HCT116 (cell line): Measurements from ENCODE around the gene KIF1A. TPM values are rescaled to one million over a fixed set of nuclear protein-coding genes. Genes with fewer than 3 reads are reported as not detected.

Experiments
- ATAC-seq: fragments of 200-7000 bp; cut with Tn5 transposase; 2 replicates; pipeline ENCODE4 v1.9.1; 2020; ENCODE audit warnings: mild to moderate bottlenecking, moderate library complexity
- BruUV-seq: library from RNA; stranded (reverse); fragments of 400-500 nt; replicated peaks from 2 replicates; lab custom pipeline; 2021; lab: Mats Ljungman, UMichigan
- CTCF ChIA-PET: fragments of 300-600 bp; sonication (Branson Sonifier 250); formaldehyde crosslinking; loops from one replicate; lab custom pipeline; 2021; ENCODE audit warnings: antibody characterized with exemption; lab: Charles Lee
- POLR2A ChIA-PET: fragments of 300-600, 350-600 bp; sonication (Branson Sonifier 250); formaldehyde crosslinking; loops from one replicate; lab custom pipeline; 2021; ENCODE audit warnings: antibody characterized with exemption; lab: Charles Lee
- RAD21 ChIA-PET, 2 experiments: fragments of 300-600 bp; sonication (Branson Sonifier 250); formaldehyde crosslinking; loops; one replicate each; lab custom pipeline; 2023; ENCODE audit warnings: low total read pairs in 2 of 2; ENCODE audit not compliant: uncharacterized antibody in 2 of 2, unreplicated experiment in 2 of 2, low non-redundant PET in 1 of 2; lab: Charles Lee
- DNase-seq: peaks from one replicate; pipeline ENCODE4 v3.0.0-alpha.2; 2010; ENCODE audit warnings: low read depth, low spot score
- H2AFZ ChIP-seq: fragments of 200-600 bp; shearing (Covaris generic), sonication (generic); 2 replicates; pipeline ENCODE4 v1.6.1; 2017; ENCODE audit warnings: low read depth, mixed run types, mixed read lengths, antibody characterized with exemption, low read length; ENCODE audit not compliant: poor library complexity, severe bottlenecking
- H3K27ac ChIP-seq: 2 replicates; pipeline ENCODE4 v1.5.1; 2012; ENCODE audit warnings: low read depth, low read length
- H3K27me3 ChIP-seq: fragments of 200-600 bp; sonication (generic); 2 replicates; pipeline ENCODE4 v1.6.1; 2016; ENCODE audit warnings: mixed run types, low read length, mixed read lengths; ENCODE audit not compliant: insufficient read depth
- H3K36me3 ChIP-seq, 2 experiments: fragments of 200-500 bp in 1 of 2; fragments of 200-600 bp in 1 of 2; sonication (Bioruptor generic) in 1 of 2; sonication (generic) in 1 of 2; 2 replicates each; pipeline versions ENCODE4 v1.5.1 to v1.6.1; 2014 to 2016; ENCODE audit warnings: low read length in 2 of 2, inconsistent platforms in 1 of 2, mixed read lengths in 1 of 2, mixed run types in 1 of 2; ENCODE audit not compliant: insufficient read depth in 2 of 2, control insufficient read depth in 1 of 2
- H3K4me1 ChIP-seq, 2 experiments: fragments of 200-600 bp in 1 of 2; sonication (generic) in 1 of 2; 2 replicates each; pipeline versions ENCODE4 v1.5.1 to v1.6.1; 2012 to 2017; ENCODE audit warnings: low read length in 2 of 2, inconsistent platforms in 1 of 2, mild to moderate bottlenecking in 1 of 2, mixed read lengths in 1 of 2, mixed run types in 1 of 2, moderate library complexity in 1 of 2; ENCODE audit not compliant: insufficient read depth in 2 of 2, control insufficient read depth in 1 of 2
- H3K4me2 ChIP-seq: fragments of 200-600 bp; sonication (generic); 2 replicates; pipeline ENCODE4 v1.6.1; 2017; ENCODE audit warnings: mixed run types, low read length, mixed read lengths
- H3K4me3 ChIP-seq, 2 experiments: fragments of 200-600 bp in 1 of 2; sonication (generic) in 1 of 2; replicated peaks in 1 of 2; 2 replicates each; pipeline ENCODE4 v1.5.1; 2011 to 2016; ENCODE audit warnings: low read length in 2 of 2, control low read depth in 1 of 2, low read depth in 1 of 2, mild to moderate bottlenecking in 1 of 2, mixed read lengths in 1 of 2, mixed run types in 1 of 2
- H3K79me2 ChIP-seq: fragments of 200-600 bp; sonication (generic); 2 replicates; pipeline ENCODE4 v1.6.1; 2017; ENCODE audit warnings: mild to moderate bottlenecking, mixed run types, low read length, moderate library complexity, mixed read lengths; ENCODE audit not compliant: insufficient read depth
- H3K9ac ChIP-seq: fragments of 200-600 bp; sonication (generic); 2 replicates; pipeline ENCODE4 v1.6.1; 2016; ENCODE audit warnings: low read length, mixed read lengths
- H3K9me2 ChIP-seq: fragments of 200-600 bp; sonication (generic), shearing (Covaris generic); 2 replicates; pipeline ENCODE4 v1.6.1; 2017; ENCODE audit warnings: mixed run types, mild to moderate bottlenecking, moderate library complexity; ENCODE audit not compliant: insufficient read depth
- H3K9me3 ChIP-seq, 2 experiments: fragments of 200-500 bp in 1 of 2; fragments of 200-600 bp in 1 of 2; sonication (Bioruptor generic) in 1 of 2; sonication (generic) in 1 of 2; 2 replicates each; pipeline ENCODE4 v1.6.1; 2014 to 2017; ENCODE audit warnings: low read length in 2 of 2, mixed read lengths in 2 of 2, inconsistent platforms in 1 of 2, low read depth in 1 of 2, mild to moderate bottlenecking in 1 of 2, mixed run types in 1 of 2, moderate library complexity in 1 of 2; ENCODE audit not compliant: control insufficient read depth in 1 of 2, insufficient read depth in 1 of 2
- H4K20me1 ChIP-seq: fragments of 200-600 bp; sonication (generic), shearing (Covaris generic); 2 replicates; pipeline ENCODE4 v1.6.1; 2017; ENCODE audit warnings: mixed run types, mild to moderate bottlenecking, moderate library complexity; ENCODE audit not compliant: insufficient read depth
- ELF1 ChIP-seq: IDR thresholded peaks from 2 replicates; pipeline ENCODE4 v1.6.1; 2012; ENCODE audit warnings: low read depth, borderline replicate concordance
- FOSL1 ChIP-seq: IDR thresholded peaks from 2 replicates; pipeline ENCODE4 v1.6.1; 2012; ENCODE audit warnings: low read depth
- JUND ChIP-seq: IDR thresholded peaks from 2 replicates; pipeline ENCODE4 v1.6.1; 2012
- POLR2A ChIP-seq: IDR thresholded peaks from 2 replicates; pipeline ENCODE4 v1.7.0; 2011; ENCODE audit warnings: borderline replicate concordance; ENCODE audit not compliant: insufficient read depth, insufficient read length; ENCODE audit errors: extremely low read depth
- POLR2AphosphoS5 ChIP-seq: IDR thresholded peaks from 2 replicates; pipeline ENCODE4 v1.6.1; 2011; ENCODE audit warnings: mild to moderate bottlenecking, low read depth, low read length, moderate library complexity
- ZNF274 ChIP-seq: fragments of 200-500 bp; sonication (Bioruptor generic); IDR thresholded peaks from 2 replicates; pipeline ENCODE4 v1.6.1; 2014; ENCODE audit warnings: mild to moderate bottlenecking, low read depth, low read length, inconsistent platforms
- intact Hi-C: fragments of 100-400 bp; cut with micrococcal nuclease; formaldehyde crosslinking; loops from 2 replicates; pipeline ENCODE4 v1.10.0; 2022
- total RNA-seq: library from RNA; stranded (reverse); gene quantifications from one replicate; pipeline ENCODE4 v1.2.1, GENCODE V29; 2021; ENCODE audit not compliant: unreplicated experiment
- TF ChIP-seq, protein P1 (sequence below), 3 experiments: fragments of 200-600 bp in 1 of 3; sonication (generic) in 1 of 3; IDR thresholded peaks in 2 of 3; conservative IDR thresholded peaks in 1 of 3; 2 replicates each; pipeline ENCODE4 v1.5.1; 2012 to 2017; ENCODE audit warnings: low read depth in 2 of 3, low read length in 2 of 3, antibody characterized with exemption in 1 of 3, borderline replicate concordance in 1 of 3, control low read depth in 1 of 3, mild to moderate bottlenecking in 1 of 3, mixed read lengths in 1 of 3, mixed run types in 1 of 3, moderate library complexity in 1 of 3; ENCODE audit not compliant: insufficient read depth in 1 of 3

Gene KIF1A
- total RNA-seq, 1 experiment from 2014 or later = 0.27 TPM

DNA sequence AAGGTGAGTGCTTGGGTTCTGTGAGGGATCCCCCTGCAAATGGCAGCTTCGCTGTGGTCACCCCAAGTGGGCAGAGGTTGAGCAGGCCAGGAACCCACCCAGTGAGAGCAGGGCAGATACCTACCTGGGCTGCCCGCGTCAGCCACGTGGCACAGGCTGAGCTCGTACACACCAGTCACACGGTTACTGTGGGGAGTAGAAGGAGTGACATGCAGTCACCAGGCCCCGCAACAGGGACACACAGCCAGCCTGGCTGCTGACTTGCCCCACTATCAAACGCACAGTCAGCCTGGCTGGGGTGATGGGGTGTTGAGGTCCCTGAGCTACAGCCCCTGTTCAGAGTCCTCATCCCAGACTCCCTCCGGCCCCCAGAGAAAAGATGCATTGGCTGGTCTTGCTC is 96.2 kb downstream of the KIF1A start:
- ATAC-seq (no peak), DNase-seq (no peak)
- Histone ChIP-seq H3K36me3 (no peaks in the 10 kb centered on the region), H3K9me2 (no peaks in the 10 kb centered on the region), H3K27me3 (no peaks in the 10 kb centered on the region), H4K20me1 (no peaks in the 10 kb centered on the region), H2AFZ (no peak overlapping the region), H3K79me2 (no peaks in the 10 kb centered on the region), H3K9me3 (no peaks in the 10 kb centered on the region), H3K4me2 (no peak overlapping the region), H3K4me1 (no peaks in the 10 kb centered on the region), H3K4me3 (no peak overlapping the region), H3K9ac (no peak overlapping the region), H3K27ac (no peak overlapping the region)
- ChIA-PET POLR2A (no interaction called here), RAD21 (no interaction called here), CTCF (no interaction called here)
- intact Hi-C loops = no loop called here
- no TSS peak for BruUV-seq
- TF ChIP-seq FOSL1 (no peak), POLR2A (no peak), POLR2AphosphoS5 (no peak), ELF1 (no peak), ZNF274 (no peak), JUND (no peak)
- TF ChIP-seq, protein P1, sequence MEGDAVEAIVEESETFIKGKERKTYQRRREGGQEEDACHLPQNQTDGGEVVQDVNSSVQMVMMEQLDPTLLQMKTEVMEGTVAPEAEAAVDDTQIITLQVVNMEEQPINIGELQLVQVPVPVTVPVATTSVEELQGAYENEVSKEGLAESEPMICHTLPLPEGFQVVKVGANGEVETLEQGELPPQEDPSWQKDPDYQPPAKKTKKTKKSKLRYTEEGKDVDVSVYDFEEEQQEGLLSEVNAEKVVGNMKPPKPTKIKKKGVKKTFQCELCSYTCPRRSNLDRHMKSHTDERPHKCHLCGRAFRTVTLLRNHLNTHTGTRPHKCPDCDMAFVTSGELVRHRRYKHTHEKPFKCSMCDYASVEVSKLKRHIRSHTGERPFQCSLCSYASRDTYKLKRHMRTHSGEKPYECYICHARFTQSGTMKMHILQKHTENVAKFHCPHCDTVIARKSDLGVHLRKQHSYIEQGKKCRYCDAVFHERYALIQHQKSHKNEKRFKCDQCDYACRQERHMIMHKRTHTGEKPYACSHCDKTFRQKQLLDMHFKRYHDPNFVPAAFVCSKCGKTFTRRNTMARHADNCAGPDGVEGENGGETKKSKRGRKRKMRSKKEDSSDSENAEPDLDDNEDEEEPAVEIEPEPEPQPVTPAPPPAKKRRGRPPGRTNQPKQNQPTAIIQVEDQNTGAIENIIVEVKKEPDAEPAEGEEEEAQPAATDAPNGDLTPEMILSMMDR (IDR thresholded peaks at IDR 0.05 in 2 of 3, conservative IDR thresholded peaks at IDR 0.05 in 1 of 3; ENCODE audit: borderline replicate concordance in 1 of 3, insufficient read depth in 1 of 3, low read depth in 2 of 3, low read length in 2 of 3) = no peak
